Measurements from ENCODE around the gene CDH11.

DNA sequence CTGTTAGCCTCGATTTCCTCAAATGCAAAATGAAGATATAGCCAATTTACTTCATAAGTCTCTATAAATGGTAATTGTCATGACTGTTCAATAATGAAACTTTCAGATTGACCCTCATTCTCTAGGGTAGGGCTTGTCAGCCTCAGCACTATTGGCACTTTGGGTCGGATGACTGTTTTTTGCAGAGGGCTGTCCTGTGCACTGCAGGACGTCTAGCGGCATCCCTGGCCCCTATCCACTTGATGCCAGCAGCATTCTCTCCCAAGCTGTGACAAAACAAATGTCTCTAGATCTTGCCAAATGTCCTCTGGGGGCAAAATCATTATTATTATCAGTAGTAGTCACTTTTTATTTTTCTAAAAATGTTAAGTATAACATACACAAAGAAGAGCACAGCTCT is 24.6 kb downstream of the CDH11 start:
- TF ChIP-seq POLR2AphosphoS5 (IDR thresholded peaks at IDR 0.05; ENCODE audit: low read depth, low read length), result no peak
- TF ChIP-seq, protein P1, sequence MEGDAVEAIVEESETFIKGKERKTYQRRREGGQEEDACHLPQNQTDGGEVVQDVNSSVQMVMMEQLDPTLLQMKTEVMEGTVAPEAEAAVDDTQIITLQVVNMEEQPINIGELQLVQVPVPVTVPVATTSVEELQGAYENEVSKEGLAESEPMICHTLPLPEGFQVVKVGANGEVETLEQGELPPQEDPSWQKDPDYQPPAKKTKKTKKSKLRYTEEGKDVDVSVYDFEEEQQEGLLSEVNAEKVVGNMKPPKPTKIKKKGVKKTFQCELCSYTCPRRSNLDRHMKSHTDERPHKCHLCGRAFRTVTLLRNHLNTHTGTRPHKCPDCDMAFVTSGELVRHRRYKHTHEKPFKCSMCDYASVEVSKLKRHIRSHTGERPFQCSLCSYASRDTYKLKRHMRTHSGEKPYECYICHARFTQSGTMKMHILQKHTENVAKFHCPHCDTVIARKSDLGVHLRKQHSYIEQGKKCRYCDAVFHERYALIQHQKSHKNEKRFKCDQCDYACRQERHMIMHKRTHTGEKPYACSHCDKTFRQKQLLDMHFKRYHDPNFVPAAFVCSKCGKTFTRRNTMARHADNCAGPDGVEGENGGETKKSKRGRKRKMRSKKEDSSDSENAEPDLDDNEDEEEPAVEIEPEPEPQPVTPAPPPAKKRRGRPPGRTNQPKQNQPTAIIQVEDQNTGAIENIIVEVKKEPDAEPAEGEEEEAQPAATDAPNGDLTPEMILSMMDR (IDR thresholded peaks at IDR 0.05), result no peak
- no peak for TF ChIP-seq SIN3A (IDR thresholded peaks at IDR 0.05; ENCODE audit: borderline replicate concordance, insufficient read depth, low read depth, low read length)
